SK-N-MC (cell line): ENCODE measurements around the gene USP13.

Experiments used
- EZH2 ChIP-seq: fragments of 200-600 bp; sonication (generic); IDR thresholded peaks from one replicate; pipeline ENCODE4 v1.6.1; 2017; ENCODE audit warnings: antibody characterized with exemption
- FOXP2 ChIP-seq: optimal IDR thresholded peaks from 2 replicates; pipeline ENCODE3; 2011; ENCODE audit warnings: mild to moderate bottlenecking, moderate library complexity; ENCODE audit not compliant: insufficient read depth; ENCODE audit errors: extremely low read length, control extremely low read depth
- POLR2AphosphoS5 ChIP-seq: IDR thresholded peaks from 2 replicates; pipeline ENCODE4 v1.6.1; 2012; ENCODE audit warnings: mild to moderate bottlenecking, low read depth, low read length, borderline replicate concordance

- TF ChIP-seq EZH2 (no peak), POLR2AphosphoS5 (no peak), FOXP2 (no peak)
Observed at GRCh38 chr3:179735321-179735720, 82.5 kb downstream of the USP13 start.
